DND-41 (cell line): ENCODE results near the gene EFCC1.

ENCODE experiments used
- ATAC-seq: fragments of 200-7000 bp; cut with Tn5 transposase; 3 replicates; pipeline ENCODE4 v1.9.1; 2021; ENCODE audit warnings: low read depth; ENCODE audit not compliant: insufficient read depth
- DNase-seq: peaks from one replicate; pipeline ENCODE4 v3.0.0-alpha.2; 2020
- H2AFZ ChIP-seq: 2 replicates; pipeline ENCODE4 v1.6.0; 2012; ENCODE audit warnings: low read depth, low read length
- H3K27ac ChIP-seq: 2 replicates; pipeline ENCODE4 v1.5.1; 2012; ENCODE audit warnings: low read length, inconsistent platforms
- H3K27me3 ChIP-seq: fragments of 200-600 bp; sonication (generic); 2 replicates; pipeline ENCODE4 v1.6.0; 2012; ENCODE audit warnings: low read length, mild to moderate bottlenecking, inconsistent platforms; ENCODE audit not compliant: insufficient read depth, poor library complexity
- H3K36me3 ChIP-seq: 2 replicates; pipeline ENCODE4 v1.5.1; 2012; ENCODE audit warnings: low read length, inconsistent platforms; ENCODE audit not compliant: insufficient read depth
- H3K4me1 ChIP-seq: 2 replicates; pipeline ENCODE4 v1.5.1; 2012; ENCODE audit warnings: mild to moderate bottlenecking, low read length; ENCODE audit not compliant: insufficient read depth
- H3K4me2 ChIP-seq: 2 replicates; pipeline ENCODE4 v1.6.0; 2012; ENCODE audit warnings: mild to moderate bottlenecking, moderate library complexity, low read length, inconsistent platforms; ENCODE audit not compliant: insufficient read depth
- H3K4me3 ChIP-seq, 2 experiments: fragments of 200-600 bp in 1 of 2; shearing (Covaris generic) in 1 of 2; 2 replicates each; pipeline ENCODE4 v1.5.1; 2012 to 2016; ENCODE audit warnings: inconsistent platforms in 2 of 2, low read length in 2 of 2, mild to moderate bottlenecking in 2 of 2, low read depth in 1 of 2, moderate library complexity in 1 of 2
- H3K79me2 ChIP-seq: 2 replicates; pipeline ENCODE4 v1.6.0; 2012; ENCODE audit warnings: low read length, inconsistent platforms; ENCODE audit not compliant: insufficient read depth
- H3K9ac ChIP-seq: 2 replicates; pipeline ENCODE4 v1.6.0; 2012; ENCODE audit warnings: low read depth, mild to moderate bottlenecking, inconsistent platforms, low read length, moderate library complexity
- H3K9me3 ChIP-seq: 2 replicates; pipeline ENCODE4 v1.5.1; 2012; ENCODE audit warnings: low read length, moderate library complexity, mild to moderate bottlenecking, inconsistent platforms; ENCODE audit not compliant: insufficient read depth, severe bottlenecking
- H4K20me1 ChIP-seq: 2 replicates; pipeline ENCODE4 v1.6.0; 2012; ENCODE audit warnings: low read length; ENCODE audit not compliant: insufficient read depth
- CTCF ChIP-seq: IDR thresholded peaks from 2 replicates; pipeline ENCODE4 v1.5.1; 2012; ENCODE audit warnings: borderline replicate concordance, low read length, moderate library complexity, mild to moderate bottlenecking; ENCODE audit not compliant: poor library complexity, severe bottlenecking; ENCODE audit errors: extremely low read depth
- EZH2 ChIP-seq: IDR thresholded peaks from 3 replicates; pipeline ENCODE4 v1.6.1; 2012; ENCODE audit warnings: borderline replicate concordance, low read depth, mild to moderate bottlenecking, moderate library complexity, low read length, inconsistent platforms; ENCODE audit not compliant: severe bottlenecking

The EFCC1 gene

GRCh38 chr3:129035360-129036221, 34.5 kb downstream of the EFCC1 start:
- Histone ChIP-seq H3K4me3 (no peak overlapping the region), H2AFZ (no peak overlapping the region), H3K36me3 (no peaks in the 10 kb centered on the region), H3K4me1 (no peaks in the 10 kb centered on the region), H3K27me3 (no peaks in the 10 kb centered on the region), H3K27ac (no peak overlapping the region), H3K9ac (no peak overlapping the region), H4K20me1 (no peaks in the 10 kb centered on the region), H3K4me2 (no peak overlapping the region), H3K79me2 (no peaks in the 10 kb centered on the region), H3K9me3 (no peaks in the 10 kb centered on the region)
- ATAC-seq: no peak
- DNase-seq: no peak
- TF ChIP-seq EZH2 (no peak), CTCF (no peak)

GRCh38 chr3:129036222-129037092, 35.4 kb downstream of the EFCC1 start:
- H4K20me1 ChIP-seq: no peaks in the 10 kb centered on the region
- H3K27me3 ChIP-seq: no peaks in the 10 kb centered on the region
- H2AFZ ChIP-seq: no peak overlapping the region
- H3K4me3 ChIP-seq: no peak overlapping the region
- no peaks in the 10 kb centered on the region for H3K9me3 ChIP-seq
- no peaks in the 10 kb centered on the region for H3K4me1 ChIP-seq
- no peak for ATAC-seq
- DNase-seq: no peak
- H3K79me2 ChIP-seq: no peaks in the 10 kb centered on the region
- H3K27ac ChIP-seq: no peak overlapping the region
- H3K9ac ChIP-seq: no peak overlapping the region
- no peak overlapping the region for H3K4me2 ChIP-seq
- H3K36me3 ChIP-seq: no peaks in the 10 kb centered on the region
- TF ChIP-seq EZH2 (no peak), CTCF (no peak)

GRCh38 chr3:129037093-129037419, 36.0 kb downstream of the EFCC1 start:
- H3K4me3 ChIP-seq: no peak overlapping the region
- no peaks in the 10 kb centered on the region for H3K27me3 ChIP-seq
- H3K79me2 ChIP-seq: no peaks in the 10 kb centered on the region
- no peaks in the 10 kb centered on the region for H4K20me1 ChIP-seq
- H3K4me1 ChIP-seq: no peaks in the 10 kb centered on the region
- ATAC-seq (no peak), DNase-seq (no peak)
- no peak overlapping the region for H3K9ac ChIP-seq
- H3K27ac ChIP-seq: no peak overlapping the region
- H3K4me2 ChIP-seq: no peak overlapping the region
- H2AFZ ChIP-seq: no peak overlapping the region
- no peaks in the 10 kb centered on the region for H3K9me3 ChIP-seq
- no peak for TF ChIP-seq EZH2
- no peak for TF ChIP-seq CTCF
- no peaks in the 10 kb centered on the region for H3K36me3 ChIP-seq
